ENCODE measurements around the gene MMP23B.
"Not testable (repeated sequence)": the region's sequence is repeated elsewhere in the genome, so short reads cannot be mapped to it uniquely, and the experiment has no call there.

Gene MMP23B

GRCh38 chr1:1627829-1628753, 3.9 kb upstream of the MMP23B start:
- no peak for TF ChIP-seq CTCF (conservative IDR thresholded peaks at IDR 0.05; ENCODE audit: control insufficient read depth, insufficient read depth, low read depth, low read length)
- H3K4me3 ChIP-seq (ENCODE audit: control insufficient read depth, low read depth, low read length) = no peak overlapping the region
- DNase-seq (ENCODE audit: low read depth) = no peak

GRCh38 chr1:1628754-1629429, 3.1 kb upstream of the MMP23B start:
- no peak overlapping the region for H3K4me3 ChIP-seq (ENCODE audit: control insufficient read depth, low read depth, low read length)
- no peak for TF ChIP-seq CTCF (conservative IDR thresholded peaks at IDR 0.05; ENCODE audit: control insufficient read depth, insufficient read depth, low read depth, low read length)
- DNase-seq (ENCODE audit: low read depth) = no peak

- no peak for TF ChIP-seq CTCF (conservative IDR thresholded peaks at IDR 0.05; ENCODE audit: control insufficient read depth, insufficient read depth, low read depth, low read length)
- DNase-seq (ENCODE audit: low read depth) = no peak
- no peak overlapping the region for H3K4me3 ChIP-seq (ENCODE audit: control insufficient read depth, low read depth, low read length)
Observed at GRCh38 chr1:1629430-1630190, 2.4 kb upstream of the MMP23B start.

- DNase-seq (ENCODE audit: low read depth) = peak; percentile 66
- no peak overlapping the region for H3K4me3 ChIP-seq (ENCODE audit: control insufficient read depth, low read depth, low read length)
- TF ChIP-seq CTCF (conservative IDR thresholded peaks at IDR 0.05; ENCODE audit: control insufficient read depth, insufficient read depth, low read depth, low read length) = no peak
Observed at GRCh38 chr1:1630191-1630964, 1.6 kb upstream of the MMP23B start.

- DNase-seq (ENCODE audit: low read depth) = peak; percentile 14
- no peak overlapping the region for H3K4me3 ChIP-seq (ENCODE audit: control insufficient read depth, low read depth, low read length)
- TF ChIP-seq CTCF (conservative IDR thresholded peaks at IDR 0.05; ENCODE audit: control insufficient read depth, insufficient read depth, low read depth, low read length) = no peak
Observed at GRCh38 chr1:1630965-1631781, 800 bp upstream of the MMP23B start.

GRCh38 chr1:1633409-1633808, 1.4 kb downstream of the MMP23B start:
- not testable (repeated sequence) for DNase-seq (ENCODE audit: low read depth); H3K4me3 ChIP-seq (ENCODE audit: control insufficient read depth, low read depth, low read length)

- not testable (repeated sequence) for DNase-seq (ENCODE audit: low read depth); H3K4me3 ChIP-seq (ENCODE audit: control insufficient read depth, low read depth, low read length)
Observed at GRCh38 chr1:1634613-1635012, 2.6 kb downstream of the MMP23B start.

- DNase-seq (ENCODE audit: low read depth) = not testable (repeated sequence)
Observed at GRCh38 chr1:1636621-1637478, 4.9 kb downstream of the MMP23B start.

GRCh38 chr1:1637479-1637875, 5.5 kb downstream of the MMP23B start:
- not testable (repeated sequence) for DNase-seq (ENCODE audit: low read depth); H3K4me3 ChIP-seq (ENCODE audit: control insufficient read depth, low read depth, low read length)

More at GRCh38 chr1:1636621-1637478, 4.9 kb downstream of the MMP23B start:
- H3K4me3 ChIP-seq (ENCODE audit: control insufficient read depth, low read depth, low read length) = not testable (repeated sequence)
